Astrocyte (in vitro differentiated cells and primary cell): ENCODE measurements around the gene TRMT2B.

Experiments used
- CTCF ChIP-seq: IDR thresholded peaks from 2 replicates; pipeline ENCODE4 v1.5.1; 2011; ENCODE audit warnings: low read depth, mild to moderate bottlenecking, inconsistent platforms, low read length, moderate library complexity; ENCODE audit not compliant: insufficient read depth
- EZH2 ChIP-seq: IDR thresholded peaks from 2 replicates; pipeline ENCODE4 v1.6.1; 2012; ENCODE audit warnings: mild to moderate bottlenecking, low read length, inconsistent platforms; ENCODE audit not compliant: insufficient read depth

GRCh38 chrX:101081231-101081630 is 29.3 kb upstream of the TRMT2B start:
- TF ChIP-seq CTCF = no peak
- no peak for TF ChIP-seq EZH2
